Measurements from ENCODE around the gene SHKBP1.
"Not testable (repeated sequence)": the region's sequence is repeated elsewhere in the genome, so short reads cannot be mapped to it uniquely, and the experiment has no call there.

The SHKBP1 gene

GRCh38 chr19:40586611-40587010 is 9.9 kb downstream of the SHKBP1 start:
- no peak for DNase-seq

- no peak for DNase-seq
Measured at GRCh38 chr19:40588110-40588854, 11.6 kb downstream of the SHKBP1 start.

GRCh38 chr19:40588926-40589569 is 12.4 kb downstream of the SHKBP1 start:
- DNase-seq = no peak

GRCh38 chr19:40589591-40590429 is 13.1 kb downstream of the SHKBP1 start:
- DNase-seq = no peak

GRCh38 chr19:40590464-40591265 is 14.0 kb downstream of the SHKBP1 start:
- no peak for DNase-seq

DNA sequence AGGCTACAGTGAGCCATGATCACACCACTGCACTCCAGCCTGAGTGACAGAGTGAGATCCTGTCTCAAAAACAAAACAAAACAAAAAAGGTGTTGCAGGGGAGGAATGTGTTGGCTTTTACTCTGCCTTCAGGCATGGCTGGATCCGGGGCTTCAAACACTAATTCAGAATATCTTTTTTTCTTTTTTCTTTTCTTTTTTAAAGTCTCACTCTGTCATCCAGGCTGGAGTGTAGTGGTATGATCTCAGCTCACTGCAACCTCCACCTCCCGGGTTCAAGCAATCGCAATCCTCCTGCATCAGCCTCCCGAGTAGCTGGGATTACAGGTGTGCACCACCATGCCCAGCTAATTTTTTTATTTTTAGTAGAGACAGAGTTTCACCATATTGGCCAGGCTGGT is 15.1 kb downstream of the SHKBP1 start:
- DNase-seq = not testable (repeated sequence)

DNA sequence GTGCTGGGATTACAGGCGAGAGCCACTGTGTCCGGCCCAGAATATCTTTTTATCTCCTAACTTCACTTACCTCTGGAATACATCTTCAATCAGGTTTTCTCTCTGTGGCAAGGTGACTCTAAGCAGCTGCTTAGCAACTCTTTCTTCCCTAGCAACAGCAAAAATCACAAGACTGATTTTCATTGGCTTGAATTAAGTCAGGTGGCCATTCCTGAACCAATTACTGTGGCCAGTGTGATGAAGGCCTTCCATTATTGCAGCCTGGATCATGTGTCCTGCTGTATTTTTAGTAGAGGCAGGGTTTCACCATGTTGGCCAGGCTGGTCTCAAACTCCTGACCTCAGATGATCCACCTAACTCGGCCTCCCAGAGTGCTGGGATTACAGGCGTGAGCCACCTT is 15.5 kb downstream of the SHKBP1 start:
- DNase-seq = peak; percentile 24

- no peak for DNase-seq
Measured at GRCh38 chr19:40594255-40594654, 17.6 kb downstream of the SHKBP1 start.

GRCh38 chr19:40594657-40595091 is 18.0 kb downstream of the SHKBP1 start:
- DNase-seq = no peak

- DNase-seq = no peak
Measured at GRCh38 chr19:40596608-40597328, 20.1 kb downstream of the SHKBP1 start.

DNA sequence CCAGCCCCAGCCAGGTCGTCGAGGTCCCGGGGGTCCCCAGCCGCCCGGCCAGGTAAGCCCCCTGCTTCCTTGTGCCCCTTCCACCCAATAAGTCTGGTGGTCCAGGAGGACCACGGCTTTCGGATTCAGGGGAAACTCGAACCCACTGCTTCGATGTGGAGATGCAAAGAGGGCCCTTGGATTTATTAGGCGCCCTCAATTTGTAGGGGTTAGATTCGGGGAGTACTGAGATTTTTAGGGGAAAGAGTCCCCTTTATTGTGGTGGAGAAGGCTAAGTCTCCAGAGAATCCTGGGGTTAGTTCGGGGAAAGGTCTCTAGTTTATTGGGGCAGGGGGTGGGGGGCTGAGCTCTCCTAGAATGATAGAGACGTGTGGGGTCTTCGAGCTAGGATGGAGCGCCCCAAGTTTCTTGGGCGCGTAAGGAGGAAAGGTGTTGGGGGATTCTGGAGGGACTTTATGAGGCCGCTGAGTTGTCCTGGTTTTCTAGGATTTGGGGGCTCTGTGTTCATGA is 20.7 kb downstream of the SHKBP1 start:
- no peak for DNase-seq

- DNase-seq = peak; percentile 78
Measured at GRCh38 chr19:40598121-40598917, 21.6 kb downstream of the SHKBP1 start.

DNA sequence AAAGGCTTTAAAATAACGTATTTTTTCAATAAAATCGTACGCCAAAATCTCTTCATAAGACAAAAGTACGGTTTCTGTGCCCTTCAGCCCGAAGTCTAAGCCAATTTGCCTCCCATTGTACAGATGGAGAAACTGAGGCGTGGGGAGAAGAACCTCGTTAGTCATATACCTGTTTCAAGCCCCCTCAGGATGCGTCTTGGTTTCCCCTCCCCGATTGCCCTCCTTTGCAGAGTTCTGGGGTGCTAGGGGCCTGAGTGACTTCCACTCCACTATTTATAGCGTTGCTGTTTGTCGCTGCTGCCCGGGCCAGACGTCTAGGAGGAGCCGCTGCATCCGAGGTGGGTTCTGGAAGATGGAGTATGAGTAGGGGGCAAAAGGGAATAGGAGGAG is 22.2 kb downstream of the SHKBP1 start:
- DNase-seq = no peak

GRCh38 chr19:40599331-40599901 is 22.7 kb downstream of the SHKBP1 start:
- DNase-seq = no peak

GRCh38 chr19:40599902-40600569 is 23.4 kb downstream of the SHKBP1 start:
- no peak for DNase-seq

- no peak for DNase-seq
Measured at GRCh38 chr19:40600570-40601133, 24.0 kb downstream of the SHKBP1 start.

GRCh38 chr19:40601134-40601974 is 24.7 kb downstream of the SHKBP1 start, which contains the start of gene LTBP4:
TSS of gene LTBP4 (plus strand) at chr19:40601369. CDS start at chr19:40601388, 19 bp downstream.
- DNase-seq = no peak

- DNase-seq = no peak
Measured at GRCh38 chr19:40603071-40603388, 26.4 kb downstream of the SHKBP1 start.
